NB4 (cell line): ENCODE measurements around the gene METRNL.

Source experiments
- MYC ChIP-seq: IDR thresholded peaks from 2 replicates; pipeline ENCODE4 v1.6.1; 2011; ENCODE audit warnings: low read depth, low read length
- POLR2A ChIP-seq: IDR thresholded peaks from 2 replicates; pipeline ENCODE4 v1.6.1; 2011; ENCODE audit warnings: mild to moderate bottlenecking; ENCODE audit not compliant: insufficient read length; ENCODE audit errors: extremely low read depth
- TF ChIP-seq, protein P1 (sequence below): IDR thresholded peaks from 2 replicates; pipeline ENCODE4 v1.6.1; 2011; ENCODE audit warnings: low read depth, low read length
- TF ChIP-seq, protein P2 (sequence below): IDR thresholded peaks from one replicate; pipeline ENCODE4 v1.5.1; 2012; ENCODE audit warnings: low read depth, low read length

DNA sequence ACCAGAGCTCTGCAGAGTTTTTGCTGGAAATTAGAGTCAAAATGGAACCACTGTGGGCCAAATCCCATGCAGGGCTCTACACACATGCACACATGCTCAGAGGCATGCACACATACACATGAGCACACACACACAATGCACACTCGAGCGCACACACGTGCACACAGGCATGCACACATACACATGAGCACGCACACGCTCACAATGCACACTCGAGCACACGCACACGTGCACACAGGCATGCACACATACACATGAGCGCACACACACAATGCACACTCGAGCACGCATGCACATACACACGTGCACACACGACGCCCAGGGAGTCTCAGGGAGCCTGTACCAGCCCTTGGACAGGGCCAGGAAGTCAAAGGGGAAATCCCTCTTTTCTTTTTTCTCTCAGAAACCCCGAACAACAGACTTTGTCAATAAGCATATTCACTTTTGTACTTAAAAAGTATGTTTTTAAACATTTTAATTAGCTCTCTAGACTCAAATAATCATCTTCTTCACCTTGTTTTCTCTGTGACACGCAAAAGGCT lies 8.5 kb upstream of the METRNL start:
- TF ChIP-seq, protein P1, sequence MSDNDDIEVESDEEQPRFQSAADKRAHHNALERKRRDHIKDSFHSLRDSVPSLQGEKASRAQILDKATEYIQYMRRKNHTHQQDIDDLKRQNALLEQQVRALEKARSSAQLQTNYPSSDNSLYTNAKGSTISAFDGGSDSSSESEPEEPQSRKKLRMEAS = no peak
- TF ChIP-seq MYC (no peak), POLR2A (no peak)
- TF ChIP-seq, protein P2, sequence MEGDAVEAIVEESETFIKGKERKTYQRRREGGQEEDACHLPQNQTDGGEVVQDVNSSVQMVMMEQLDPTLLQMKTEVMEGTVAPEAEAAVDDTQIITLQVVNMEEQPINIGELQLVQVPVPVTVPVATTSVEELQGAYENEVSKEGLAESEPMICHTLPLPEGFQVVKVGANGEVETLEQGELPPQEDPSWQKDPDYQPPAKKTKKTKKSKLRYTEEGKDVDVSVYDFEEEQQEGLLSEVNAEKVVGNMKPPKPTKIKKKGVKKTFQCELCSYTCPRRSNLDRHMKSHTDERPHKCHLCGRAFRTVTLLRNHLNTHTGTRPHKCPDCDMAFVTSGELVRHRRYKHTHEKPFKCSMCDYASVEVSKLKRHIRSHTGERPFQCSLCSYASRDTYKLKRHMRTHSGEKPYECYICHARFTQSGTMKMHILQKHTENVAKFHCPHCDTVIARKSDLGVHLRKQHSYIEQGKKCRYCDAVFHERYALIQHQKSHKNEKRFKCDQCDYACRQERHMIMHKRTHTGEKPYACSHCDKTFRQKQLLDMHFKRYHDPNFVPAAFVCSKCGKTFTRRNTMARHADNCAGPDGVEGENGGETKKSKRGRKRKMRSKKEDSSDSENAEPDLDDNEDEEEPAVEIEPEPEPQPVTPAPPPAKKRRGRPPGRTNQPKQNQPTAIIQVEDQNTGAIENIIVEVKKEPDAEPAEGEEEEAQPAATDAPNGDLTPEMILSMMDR = no peak
